Muscle of arm (tissue), 12 donors: ENCODE measurements around the gene STAC2. TPM values are rescaled to one million over a fixed set of nuclear protein-coding genes. Genes with fewer than 3 reads are reported as not detected.

Experiments used
- DNase-seq: peaks from one replicate; pipeline ENCODE4 v3.0.0-alpha.2; 2013
- polyA plus RNA-seq, 12 donors: library from polyadenylated mRNA; unstranded; fragments of 120-200 nt; gene quantifications; one replicate each; pipeline ENCODE4 v1.2.1, GENCODE V29; 2013; ENCODE audit not compliant: insufficient read length in 12 of 12

STAC2 gene
- polyA plus RNA-seq, 12 donors, result 0.14 to 0.59 (median 0.23) TPM; not detected in 2

- DNase-seq, result no peak
Measured at GRCh38 chr17:39235555-39236449, 10.1 kb upstream of the STAC2 start.

GRCh38 chr17:39231591-39232551, 6.1 kb upstream of the STAC2 start:
- no peak for DNase-seq

GRCh38 chr17:39231091-39231561, 5.4 kb upstream of the STAC2 start:
- no peak for DNase-seq

- no peak for DNase-seq
Measured at GRCh38 chr17:39230361-39230760, 4.6 kb upstream of the STAC2 start.

- no peak for DNase-seq
Measured at GRCh38 chr17:39229274-39229913, 3.6 kb upstream of the STAC2 start.

GRCh38 chr17:39227364-39227919, 1.7 kb upstream of the STAC2 start:
- no peak for DNase-seq

GRCh38 chr17:39225959-39226683, 376 bp upstream of the STAC2 start:
- DNase-seq, result peak; percentile 70

GRCh38 chr17:39224778-39225307, 902 bp downstream of the STAC2 start:
- no peak for DNase-seq

- no peak for DNase-seq
Measured at GRCh38 chr17:39223907-39224777, 1.6 kb downstream of the STAC2 start.

- no peak for DNase-seq
Measured at GRCh38 chr17:39222866-39223834, 2.6 kb downstream of the STAC2 start.

- DNase-seq, result no peak
Measured at GRCh38 chr17:39222151-39222550, 3.6 kb downstream of the STAC2 start.

GRCh38 chr17:39221572-39221971, 4.2 kb downstream of the STAC2 start:
- no peak for DNase-seq

GRCh38 chr17:39219647-39220154, 6.0 kb downstream of the STAC2 start:
- DNase-seq, result no peak

- DNase-seq, result no peak
Measured at GRCh38 chr17:39218906-39219305, 6.8 kb downstream of the STAC2 start.

- DNase-seq, result no peak
Measured at GRCh38 chr17:39217734-39218369, 7.9 kb downstream of the STAC2 start.

GRCh38 chr17:39213852-39214251, 11.9 kb downstream of the STAC2 start:
- no peak for DNase-seq

GRCh38 chr17:39212841-39213480, 12.8 kb downstream of the STAC2 start:
- no peak for DNase-seq
